SK-N-DZ (cell line): ENCODE measurements around the gene ARHGAP15.
A peak's percentile ranks its signal among the peaks of the same experiment; 100 is the strongest.

ENCODE experiments used
- DNase-seq: peaks from one replicate; pipeline ENCODE4 v3.0.0-alpha.2; 2015; ENCODE audit warnings: low spot score

The ARHGAP15 gene

GRCh38 chr2:143225931-143226330 lies 96.7 kb downstream of the ARHGAP15 start:
- no peak for DNase-seq

- no peak for DNase-seq
Measured at GRCh38 chr2:143226714-143227541, 97.7 kb downstream of the ARHGAP15 start.

GRCh38 chr2:143229411-143229810 lies 100.2 kb downstream of the ARHGAP15 start:
- no peak for DNase-seq

- no peak for DNase-seq
Measured at GRCh38 chr2:143229952-143230351, 100.7 kb downstream of the ARHGAP15 start.

GRCh38 chr2:143230506-143231253 lies 101.5 kb downstream of the ARHGAP15 start:
- no peak for DNase-seq

- no peak for DNase-seq
Measured at GRCh38 chr2:143231254-143231645, 102.0 kb downstream of the ARHGAP15 start.

- DNase-seq, result no peak
Measured at GRCh38 chr2:143237146-143237777, 108.0 kb downstream of the ARHGAP15 start.

GRCh38 chr2:143241403-143242088 lies 112.3 kb downstream of the ARHGAP15 start:
- DNase-seq, result no peak

- DNase-seq, result no peak
Measured at GRCh38 chr2:143246246-143246645, 117.0 kb downstream of the ARHGAP15 start.

- no peak for DNase-seq
Measured at GRCh38 chr2:143246815-143247744, 117.9 kb downstream of the ARHGAP15 start.

- DNase-seq, result no peak
Measured at GRCh38 chr2:143248631-143249030, 119.4 kb downstream of the ARHGAP15 start.

GRCh38 chr2:143251681-143252080 lies 122.5 kb downstream of the ARHGAP15 start:
- DNase-seq, result no peak

- DNase-seq, result no peak
Measured at GRCh38 chr2:143252138-143252907, 123.1 kb downstream of the ARHGAP15 start.

- no peak for DNase-seq
Measured at GRCh38 chr2:143254110-143254509, 124.9 kb downstream of the ARHGAP15 start.

- DNase-seq, result no peak
Measured at GRCh38 chr2:143255086-143255485, 125.9 kb downstream of the ARHGAP15 start.

- DNase-seq, result no peak
Measured at GRCh38 chr2:143255899-143256298, 126.7 kb downstream of the ARHGAP15 start.

- no peak for DNase-seq
Measured at GRCh38 chr2:143258126-143258892, 129.1 kb downstream of the ARHGAP15 start.

- peak; percentile 60 for DNase-seq
Measured at GRCh38 chr2:143259368-143259958, 130.2 kb downstream of the ARHGAP15 start.

GRCh38 chr2:143261986-143262385 lies 132.8 kb downstream of the ARHGAP15 start:
- DNase-seq, result no peak
